GM19238 (cell line): ENCODE measurements around the gene PCBP3.
"Not testable (repeated sequence)": the region's sequence is repeated elsewhere in the genome, so short reads cannot be mapped to it uniquely, and the experiment has no call there.

Source experiments
- DNase-seq: peaks from one replicate; pipeline ENCODE4 v3.0.0; 2011; ENCODE audit warnings: low spot score; ENCODE audit not compliant: insufficient read length

PCBP3 gene

DNA sequence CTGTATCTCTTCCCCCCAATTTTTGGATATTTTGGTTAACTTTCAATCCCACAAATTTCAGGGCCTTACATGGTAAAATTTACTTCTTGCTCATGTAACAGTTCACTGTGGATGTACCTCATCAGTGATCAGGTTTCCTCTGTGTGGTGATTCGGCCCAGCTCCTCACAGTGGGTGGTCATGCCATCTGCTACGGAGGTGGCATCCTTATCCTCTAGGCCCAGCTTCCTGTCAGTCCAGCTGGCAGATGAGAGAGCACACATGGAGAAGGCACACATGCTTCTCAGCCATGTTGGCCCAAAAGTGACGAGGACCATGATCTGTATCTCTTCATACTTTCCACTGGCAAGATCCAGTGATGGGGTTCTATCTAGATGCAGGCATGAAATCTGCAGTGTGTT is 27.2 kb downstream of the PCBP3 start:
- DNase-seq, result no peak

DNA sequence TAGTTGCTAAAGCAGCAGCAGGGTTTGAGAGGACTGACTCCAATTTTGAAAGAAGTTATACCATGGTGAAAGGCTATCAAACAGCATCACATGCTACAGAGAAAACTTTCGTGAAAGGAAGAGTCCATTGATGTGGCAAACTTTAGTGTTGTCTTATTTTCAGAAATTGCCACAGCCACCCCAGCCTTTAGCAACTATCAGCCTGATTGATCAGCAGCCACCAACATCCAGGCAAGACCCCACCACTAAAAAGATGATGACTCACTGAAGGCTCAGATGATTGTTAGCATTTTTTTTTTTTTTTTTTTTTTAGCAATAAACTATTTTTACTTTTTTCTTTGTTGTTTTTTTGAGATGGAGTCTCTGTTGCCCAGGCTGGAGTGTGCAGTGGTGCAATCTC is 35.3 kb downstream of the PCBP3 start:
- not testable (repeated sequence) for DNase-seq

DNA sequence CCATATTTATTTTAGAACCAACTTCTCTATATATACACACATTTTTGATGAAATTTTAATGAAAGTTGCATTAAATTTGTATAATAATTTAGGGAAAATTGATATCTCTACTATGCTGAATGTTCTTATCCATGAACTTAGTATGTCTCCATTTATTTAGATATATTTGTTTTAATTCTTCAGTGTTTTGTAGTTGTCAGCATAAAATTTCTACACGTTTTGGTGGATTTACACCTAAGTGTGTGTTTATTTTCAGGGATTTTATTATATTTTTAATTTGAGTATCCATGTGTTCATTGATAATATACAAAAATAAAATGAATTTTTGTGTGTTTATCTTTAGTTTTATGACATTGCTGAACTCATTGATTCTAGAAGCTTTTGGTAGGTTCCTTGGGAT is 36.7 kb downstream of the PCBP3 start:
- DNase-seq, result no peak

- DNase-seq, result no peak
These were observed 51.6 kb downstream of the PCBP3 start for GRCh38 chr21:45695086-45695485.

DNA sequence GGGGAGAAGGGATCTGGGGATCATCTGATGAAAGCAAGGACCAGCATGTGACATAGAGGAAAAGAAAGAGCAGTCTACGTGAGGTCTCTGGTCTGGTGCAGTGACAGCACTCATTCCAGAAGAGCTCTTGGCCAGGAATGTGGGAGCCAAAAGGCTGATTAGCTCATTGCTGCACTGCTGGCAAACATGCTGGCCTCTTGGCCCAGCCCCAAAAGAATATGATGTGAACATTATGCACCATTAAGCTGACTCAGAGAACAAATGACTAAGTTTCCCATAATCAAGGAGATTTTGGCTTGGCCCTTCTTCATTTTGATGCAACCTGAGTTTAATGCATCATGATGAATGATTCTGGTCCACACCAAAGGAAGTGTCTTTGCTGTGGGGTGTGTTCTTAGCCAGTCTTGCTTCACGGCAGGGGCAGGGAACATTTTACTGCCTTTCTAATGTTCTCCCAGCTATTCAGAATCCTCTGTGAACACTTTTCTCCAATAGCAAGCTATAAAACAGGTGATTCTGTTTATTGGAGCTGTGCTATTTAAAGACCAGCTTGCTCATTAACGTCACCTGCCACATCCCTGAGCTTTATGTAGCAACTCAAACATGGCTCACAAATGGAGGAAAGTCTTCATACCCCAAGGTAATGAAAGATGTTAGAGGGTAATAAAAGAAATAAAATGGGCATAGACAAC is 55.1 kb downstream of the PCBP3 start:
- DNase-seq, result no peak

DNA sequence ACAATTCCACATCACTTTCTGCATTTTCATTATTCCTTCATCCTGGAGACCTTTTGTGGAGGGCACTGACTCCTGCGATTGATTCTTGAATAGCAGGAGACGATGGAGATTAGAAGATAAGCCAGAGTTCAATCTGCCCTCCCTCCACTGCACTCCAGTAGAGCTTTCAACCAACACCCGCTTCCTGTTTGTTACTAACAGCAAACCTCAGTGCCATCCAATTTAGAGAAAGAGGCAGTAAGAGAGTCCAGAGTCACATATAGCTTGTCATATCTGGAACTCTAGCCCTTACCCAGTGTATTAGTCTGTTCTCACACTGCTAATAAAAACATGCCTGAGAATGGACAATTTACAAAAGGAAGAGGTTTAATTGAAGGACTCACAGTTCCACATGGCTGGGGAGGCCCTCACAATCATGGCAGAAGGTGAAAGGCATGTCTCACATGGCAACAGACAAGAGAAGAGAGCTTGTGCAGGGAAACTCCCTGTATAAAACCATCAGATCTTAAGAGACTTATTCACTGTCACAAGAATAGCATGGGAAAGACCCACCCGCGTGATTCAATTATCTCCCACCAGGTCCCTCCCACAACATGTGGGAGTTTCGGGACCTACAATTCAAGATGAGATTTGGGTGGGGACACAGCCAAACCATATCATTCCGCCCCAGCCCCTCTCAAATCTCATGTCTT is 55.9 kb downstream of the PCBP3 start:
- no peak for DNase-seq

DNA sequence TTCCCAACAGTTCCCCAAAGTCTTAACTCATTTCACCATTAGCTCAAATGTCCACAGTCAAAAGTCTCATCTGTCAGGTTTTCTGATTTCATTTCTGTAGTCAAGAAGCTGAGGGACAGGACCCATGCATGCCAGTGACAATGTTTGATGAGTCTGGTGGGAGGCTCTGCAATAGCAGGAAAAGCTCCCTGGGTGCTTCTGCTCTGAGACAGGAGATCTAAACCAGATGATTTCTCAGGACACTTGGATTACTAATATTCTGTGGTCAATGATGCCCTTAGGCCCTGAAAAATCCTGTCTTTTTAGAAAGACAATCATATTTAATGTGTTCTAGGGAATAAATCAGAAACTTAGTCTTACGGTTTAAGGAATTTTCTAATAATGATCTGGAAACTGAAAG is 56.4 kb downstream of the PCBP3 start:
- no peak for DNase-seq

- no peak for DNase-seq
These were observed 56.9 kb downstream of the PCBP3 start for GRCh38 chr21:45700461-45700860.

GRCh38 chr21:45704311-45705108 is 61.0 kb downstream of the PCBP3 start:
- DNase-seq, result no peak

GRCh38 chr21:45706299-45706698 is 62.8 kb downstream of the PCBP3 start:
- DNase-seq, result no peak

DNA sequence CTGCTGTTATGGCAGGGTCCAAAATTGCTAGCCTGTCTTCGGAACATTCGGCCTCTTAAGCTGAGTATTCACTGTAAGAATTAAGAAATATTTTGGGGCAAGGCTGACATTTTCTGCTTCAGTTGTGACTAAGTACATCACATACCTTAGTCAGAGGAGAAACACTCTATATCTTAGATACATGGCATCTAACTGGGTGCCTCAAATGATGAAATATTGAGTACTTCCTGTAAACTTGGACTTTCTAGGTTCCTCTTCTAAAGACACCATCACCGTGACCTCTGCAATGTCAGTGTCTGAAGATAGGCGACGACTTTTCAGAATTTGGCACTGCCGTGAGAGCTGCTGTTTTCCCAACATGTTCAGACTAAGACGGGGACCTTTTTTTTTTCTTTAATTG is 65.6 kb downstream of the PCBP3 start:
- no peak for DNase-seq

GRCh38 chr21:45709696-45710268 is 66.3 kb downstream of the PCBP3 start:
- no peak for DNase-seq

DNA sequence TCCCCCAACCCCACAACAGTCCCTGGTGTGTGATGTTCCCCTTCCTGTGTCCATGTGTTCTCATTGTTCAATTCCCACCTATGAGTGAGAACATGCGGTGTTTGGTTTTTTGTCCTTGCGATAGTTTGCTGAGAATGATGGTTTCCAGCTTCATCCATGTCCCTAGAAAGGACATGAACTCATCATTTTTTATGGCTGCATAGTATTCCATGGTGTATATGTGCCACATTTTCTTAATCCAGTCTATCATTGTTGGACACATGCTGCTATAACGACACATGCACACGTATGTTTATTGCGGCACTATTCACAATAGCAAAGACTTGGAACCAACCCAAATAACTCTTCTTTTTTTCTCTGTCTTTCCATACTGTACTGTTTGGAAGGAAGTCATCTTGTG is 66.8 kb downstream of the PCBP3 start:
- not testable (repeated sequence) for DNase-seq

DNA sequence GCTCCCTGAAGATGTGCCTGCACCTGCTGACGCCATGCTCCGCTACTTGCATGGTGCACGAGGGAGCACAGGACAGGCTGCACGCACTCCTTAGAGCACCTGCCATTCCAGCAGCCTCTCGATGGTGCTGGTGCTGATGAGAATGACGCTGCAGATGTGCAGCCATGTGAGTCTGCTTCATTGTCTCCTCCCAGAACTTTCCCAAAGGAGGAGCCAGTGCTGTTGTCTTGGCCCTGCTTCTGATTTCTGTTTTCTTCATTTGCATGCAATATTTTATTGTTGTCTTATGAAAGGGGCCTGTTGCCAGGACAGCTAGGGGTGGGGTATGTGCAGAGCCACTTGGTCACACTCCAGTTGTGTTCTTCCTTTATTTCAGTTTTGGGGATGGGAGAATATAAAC is 70.1 kb downstream of the PCBP3 start:
- no peak for DNase-seq

DNA sequence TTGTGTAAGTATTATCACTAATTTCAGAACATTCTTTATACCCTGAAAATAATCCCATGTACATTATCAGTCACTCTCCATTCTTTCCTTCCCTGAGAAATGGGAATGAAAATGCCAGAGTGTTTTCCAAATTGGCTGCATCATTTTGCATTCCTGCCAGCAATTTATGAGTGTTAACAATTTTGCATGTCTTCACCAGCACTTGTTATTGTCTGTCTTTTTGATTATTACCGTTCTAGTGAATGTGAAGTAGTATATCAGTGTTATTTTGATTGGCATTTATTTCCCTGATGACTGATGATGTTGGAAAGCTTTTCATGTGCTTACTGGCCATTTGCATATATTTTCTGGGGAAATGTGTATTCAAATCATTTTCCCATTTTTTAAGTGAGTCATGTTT is 71.9 kb downstream of the PCBP3 start:
- DNase-seq, result no peak

- DNase-seq, result no peak
These were observed 74.9 kb downstream of the PCBP3 start for GRCh38 chr21:45718413-45718812.

DNA sequence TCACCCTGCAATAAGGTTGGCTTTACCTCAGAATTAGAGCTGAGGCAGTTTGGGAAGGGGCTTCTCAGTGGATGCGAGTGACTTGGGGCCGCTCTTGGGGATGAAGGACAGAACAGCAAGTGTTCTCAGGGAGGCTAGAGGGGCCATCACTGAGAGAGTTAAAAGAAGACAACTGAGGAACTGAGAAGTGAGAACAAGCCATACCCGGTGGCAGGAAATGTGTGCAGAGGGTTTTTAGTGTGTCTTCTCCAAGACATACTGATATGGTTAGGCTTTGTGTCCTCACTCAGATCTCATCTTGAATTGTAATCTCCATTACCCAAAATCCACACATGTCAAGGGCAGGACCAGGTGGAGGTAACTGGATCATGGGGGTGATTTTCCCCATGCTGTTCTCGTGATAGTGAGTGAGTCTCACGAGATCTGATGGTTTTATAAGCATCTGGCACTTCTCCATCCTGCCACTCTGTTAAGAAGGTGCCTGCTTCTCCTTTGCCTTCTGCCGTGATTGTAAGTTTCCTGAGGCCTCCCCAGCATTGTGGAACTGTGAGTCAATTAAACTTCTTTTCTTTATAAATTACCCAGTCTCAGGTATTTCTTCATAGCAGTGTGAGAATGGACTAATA is 75.8 kb downstream of the PCBP3 start:
- DNase-seq, result no peak

DNA sequence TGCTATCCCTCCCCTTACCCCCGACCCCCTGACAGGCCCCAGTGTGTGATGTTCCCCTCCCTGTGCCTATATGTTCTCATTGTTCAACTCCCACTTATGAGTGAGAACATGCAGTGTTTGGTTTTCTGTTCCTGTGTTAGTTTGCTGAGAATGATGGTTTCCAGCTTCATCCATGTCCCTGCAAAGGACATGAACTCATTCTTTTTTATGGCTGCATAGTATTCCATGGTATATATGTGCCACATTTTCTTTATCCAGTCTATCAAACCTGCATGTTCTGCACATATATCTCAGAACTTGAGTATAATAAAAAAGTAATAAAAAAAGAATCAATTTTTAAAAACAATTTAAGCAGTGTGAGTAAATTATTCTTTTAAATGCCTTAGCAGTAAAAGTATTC is 76.7 kb downstream of the PCBP3 start:
- not testable (repeated sequence) for DNase-seq

DNA sequence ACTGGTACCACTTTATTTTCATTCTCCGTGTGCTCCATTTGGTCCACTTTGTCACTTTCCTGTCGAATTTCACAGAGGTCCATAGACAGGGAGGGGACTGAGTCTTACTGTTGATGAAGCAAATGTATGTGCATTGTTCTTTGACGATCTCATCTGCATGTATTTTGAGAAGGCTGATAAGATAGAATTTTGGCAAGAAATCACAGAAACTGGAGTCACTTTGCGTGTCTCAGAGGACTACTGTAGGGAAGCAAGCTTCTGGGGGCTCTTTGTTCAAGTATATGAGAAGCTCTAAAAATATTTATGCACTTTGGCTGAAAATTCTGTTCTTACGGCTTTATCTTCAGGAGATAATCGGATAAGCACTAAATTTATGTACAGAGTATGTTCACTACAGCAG is 78.1 kb downstream of the PCBP3 start:
- DNase-seq, result no peak

DNA sequence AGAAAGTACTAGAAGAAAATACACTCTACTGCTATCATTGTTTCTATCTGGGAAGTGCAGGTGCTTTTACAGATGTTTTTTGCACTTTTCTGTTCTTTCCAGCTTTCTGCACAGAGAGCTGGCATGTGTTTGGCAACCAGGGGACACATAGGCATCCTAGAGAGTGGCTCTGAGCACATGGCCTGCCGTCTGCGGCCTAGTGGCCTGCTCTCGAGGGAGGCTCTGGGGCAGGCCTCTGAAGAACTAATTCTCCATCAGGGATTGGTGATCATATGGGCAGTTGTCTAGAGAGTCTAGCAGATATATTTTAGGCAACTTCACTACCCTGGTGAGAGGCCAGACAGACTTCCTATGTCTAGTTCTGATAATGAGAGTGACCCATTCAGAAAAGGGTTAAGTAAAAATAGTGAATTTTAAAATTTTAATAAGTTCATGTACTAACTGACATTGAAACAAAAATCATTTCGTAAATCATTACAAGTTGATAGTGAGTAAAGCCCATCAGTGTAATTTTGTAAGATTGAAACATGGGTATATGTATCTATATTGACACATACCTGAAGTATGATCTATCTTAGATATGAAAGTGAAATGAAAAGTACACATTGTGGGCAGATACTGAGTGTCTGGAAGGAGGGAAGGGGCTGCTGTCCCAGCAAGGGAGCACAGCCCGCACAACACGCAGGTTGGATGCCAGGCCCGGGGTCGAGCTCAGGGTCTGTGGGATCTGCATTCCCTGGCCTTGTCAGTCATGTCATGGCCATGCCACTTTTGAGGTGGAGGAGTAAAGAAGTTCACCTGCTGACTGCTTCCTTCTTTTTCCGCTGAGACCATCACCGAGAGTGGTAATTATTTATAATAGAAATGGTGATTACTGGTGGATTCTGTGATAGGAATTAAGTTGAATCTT is 79.8 kb downstream of the PCBP3 start:
- no peak for DNase-seq
